Omental fat pad (tissue), 4 donors: ENCODE measurements around the gene IRX1. TPM values are rescaled to one million over a fixed set of nuclear protein-coding genes. Genes with fewer than 3 reads are reported as not detected.

ENCODE experiments used
- ATAC-seq: fragments of 150-250 bp; one replicate; pipeline ENCODE4 v1.9.1; 2016; ENCODE audit warnings: mild to moderate bottlenecking, moderate library complexity; ENCODE audit not compliant: low FRiP score
- DNase-seq: peaks from one replicate; pipeline ENCODE4 v3.0.0-alpha.2; 2019; ENCODE audit warnings: low spot score
- total RNA-seq, 4 donors: library from RNA; depleted of rRNA; stranded (reverse); fragments of >200 nt; gene quantifications; one replicate each; pipeline ENCODE4 v1.1.0, GENCODE V29; 2016
- TF ChIP-seq, protein P1 (sequence below), 3 donors: fragments of 450-650 bp; IDR thresholded peaks; one replicate each; pipeline ENCODE4 v1.5.1; 2016 to 2017; ENCODE audit warnings: antibody characterized with exemption in 3 of 3, mild to moderate bottlenecking in 3 of 3, moderate library complexity in 2 of 3

Gene IRX1
- total RNA-seq, 4 donors from 2014 or later = 0.31 to 0.60 (median 0.47) TPM; not detected in 1

DNA sequence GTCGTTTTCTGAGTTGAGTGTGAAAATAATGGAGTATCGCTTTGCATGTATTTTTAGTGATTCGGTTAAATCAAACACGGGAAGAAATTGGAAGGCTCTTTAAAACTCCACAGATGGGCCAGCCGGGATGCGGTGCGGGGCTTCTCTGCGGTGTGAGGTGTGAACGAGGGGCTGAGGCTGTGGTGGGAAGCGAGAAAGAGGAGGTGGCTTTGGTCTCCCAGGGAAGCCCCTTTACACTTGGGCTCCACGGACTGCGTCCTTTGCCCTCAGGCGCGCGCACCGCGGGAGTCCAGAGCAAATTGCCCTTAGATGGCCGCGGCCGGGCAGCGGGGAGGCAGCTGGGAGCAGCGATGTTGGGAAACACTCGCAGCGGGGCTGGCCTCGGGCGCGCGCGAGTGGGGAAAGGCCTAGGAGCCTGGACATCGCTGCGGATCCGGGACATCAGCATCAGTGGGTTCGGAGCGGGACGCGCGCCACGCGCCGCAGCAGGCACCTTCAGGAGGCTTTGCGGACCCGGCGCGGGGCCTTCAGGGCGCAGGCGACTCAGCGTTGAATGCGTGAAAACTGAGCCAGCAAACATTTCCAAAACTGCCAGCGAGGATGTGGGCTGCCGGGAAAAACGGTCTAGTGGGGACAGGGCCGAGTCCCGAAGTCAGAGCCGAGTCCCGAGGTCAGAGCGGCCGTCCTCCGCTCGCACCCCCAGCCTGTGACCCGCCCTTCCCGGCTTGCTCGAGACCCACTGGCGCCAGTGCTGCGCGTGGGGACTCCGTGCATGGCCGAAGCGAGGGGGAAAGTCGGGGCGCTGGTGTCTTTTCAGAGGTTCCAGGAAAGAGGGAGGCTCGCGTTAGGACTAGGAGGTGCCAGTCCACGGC lies 6.5 kb downstream of the IRX1 start:
- ATAC-seq (peak; percentile 17), DNase-seq (no peak)
- TF ChIP-seq, protein P1, sequence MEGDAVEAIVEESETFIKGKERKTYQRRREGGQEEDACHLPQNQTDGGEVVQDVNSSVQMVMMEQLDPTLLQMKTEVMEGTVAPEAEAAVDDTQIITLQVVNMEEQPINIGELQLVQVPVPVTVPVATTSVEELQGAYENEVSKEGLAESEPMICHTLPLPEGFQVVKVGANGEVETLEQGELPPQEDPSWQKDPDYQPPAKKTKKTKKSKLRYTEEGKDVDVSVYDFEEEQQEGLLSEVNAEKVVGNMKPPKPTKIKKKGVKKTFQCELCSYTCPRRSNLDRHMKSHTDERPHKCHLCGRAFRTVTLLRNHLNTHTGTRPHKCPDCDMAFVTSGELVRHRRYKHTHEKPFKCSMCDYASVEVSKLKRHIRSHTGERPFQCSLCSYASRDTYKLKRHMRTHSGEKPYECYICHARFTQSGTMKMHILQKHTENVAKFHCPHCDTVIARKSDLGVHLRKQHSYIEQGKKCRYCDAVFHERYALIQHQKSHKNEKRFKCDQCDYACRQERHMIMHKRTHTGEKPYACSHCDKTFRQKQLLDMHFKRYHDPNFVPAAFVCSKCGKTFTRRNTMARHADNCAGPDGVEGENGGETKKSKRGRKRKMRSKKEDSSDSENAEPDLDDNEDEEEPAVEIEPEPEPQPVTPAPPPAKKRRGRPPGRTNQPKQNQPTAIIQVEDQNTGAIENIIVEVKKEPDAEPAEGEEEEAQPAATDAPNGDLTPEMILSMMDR (IDR thresholded peaks at IDR 0.05) = no peak

DNA sequence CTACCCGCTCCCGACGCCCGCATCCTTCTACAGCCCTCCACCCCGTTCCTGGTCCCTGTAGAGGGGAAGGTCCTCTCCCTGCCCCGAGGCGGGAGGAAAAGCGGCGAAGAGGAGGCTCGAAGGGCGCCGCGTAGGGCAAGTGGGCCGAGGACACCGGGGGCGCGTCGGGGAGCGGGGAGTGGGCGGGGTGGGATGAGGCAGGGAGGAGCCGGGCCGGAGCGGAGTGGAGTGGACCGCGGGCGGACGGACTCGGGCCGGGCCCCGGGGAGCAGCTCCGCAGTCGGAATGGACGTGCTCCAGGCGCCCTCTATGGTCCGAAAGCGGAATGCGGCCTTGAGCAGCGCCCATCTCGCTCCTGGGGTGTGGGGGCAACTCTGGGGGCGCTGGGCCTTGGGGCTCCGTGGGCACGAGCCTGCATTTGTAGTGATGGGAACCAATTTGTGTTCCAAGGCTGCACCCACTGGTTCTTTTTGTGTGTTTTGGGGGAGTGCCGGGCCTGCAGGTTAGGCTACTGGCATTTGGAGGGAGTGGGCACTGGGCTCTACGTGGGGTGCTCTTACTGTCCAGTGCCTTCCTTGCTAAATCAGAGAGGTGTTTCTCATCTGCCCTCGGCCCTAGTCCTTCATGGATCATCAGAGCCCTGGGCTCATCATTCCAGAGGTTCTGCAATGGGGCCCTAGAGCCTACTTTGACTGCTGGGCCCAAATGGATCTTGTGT lies 7.3 kb downstream of the IRX1 start:
- ATAC-seq = peak; percentile 73
- no peak for DNase-seq
- TF ChIP-seq, protein P1 (IDR thresholded peaks at IDR 0.05) = no peak

DNA sequence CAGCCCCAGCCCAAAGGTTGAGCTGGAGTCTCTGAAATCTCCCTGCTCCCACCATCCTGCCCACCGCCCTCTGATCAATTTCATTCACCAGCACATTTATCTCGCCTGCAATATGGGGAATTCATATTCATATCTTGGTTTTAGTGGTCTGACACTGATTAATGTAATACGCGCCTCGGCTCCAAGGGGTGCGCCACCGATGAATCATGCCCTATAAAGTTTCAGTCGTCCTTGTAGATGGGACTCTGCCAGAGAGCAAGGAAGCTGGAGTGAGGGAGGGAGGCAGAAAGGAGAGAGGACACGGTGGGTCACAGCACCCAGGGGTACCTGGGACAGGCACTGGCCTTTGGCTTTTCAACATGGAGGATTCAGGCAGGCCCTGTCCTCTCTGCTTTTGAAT lies 8.9 kb downstream of the IRX1 start:
- TF ChIP-seq, protein P1 (IDR thresholded peaks at IDR 0.05) = no peak
- DNase-seq = no peak
- no peak for ATAC-seq

DNA sequence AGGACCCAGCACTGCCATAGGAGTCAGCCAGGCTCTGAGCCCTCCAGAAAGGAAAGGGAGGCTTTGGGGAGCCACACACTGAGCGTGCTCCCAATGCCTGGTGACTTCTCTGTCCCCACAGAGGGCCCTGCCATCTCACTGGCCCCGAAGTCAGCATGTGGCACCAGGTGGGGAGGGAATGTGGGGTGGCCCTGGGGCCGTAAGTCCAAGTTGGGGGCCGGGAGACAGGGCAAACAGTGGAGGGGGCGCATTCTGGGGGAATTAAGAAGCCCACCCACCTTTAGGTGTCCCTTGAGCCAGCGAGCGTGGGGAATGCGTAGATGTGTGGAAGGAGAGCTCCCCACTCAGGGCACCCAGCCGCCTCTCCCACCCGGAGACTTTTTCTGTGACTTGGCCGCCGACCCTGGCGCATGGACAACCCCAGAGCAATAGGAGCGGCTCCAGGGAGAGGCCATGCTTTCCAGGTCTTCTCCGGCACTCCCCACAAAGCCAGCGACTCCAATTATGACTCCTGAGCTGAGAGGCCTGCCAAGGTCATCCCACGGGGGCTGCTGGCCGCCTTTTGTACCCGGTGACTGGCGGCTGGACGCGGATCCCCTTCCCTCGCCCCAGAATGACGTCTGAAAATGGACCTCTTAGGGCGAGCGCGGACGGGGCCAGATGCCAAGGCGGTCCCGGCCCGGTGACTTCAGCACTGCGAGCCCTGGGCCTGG lies 9.8 kb downstream of the IRX1 start:
- no peak for DNase-seq
- ATAC-seq = no peak

DNA sequence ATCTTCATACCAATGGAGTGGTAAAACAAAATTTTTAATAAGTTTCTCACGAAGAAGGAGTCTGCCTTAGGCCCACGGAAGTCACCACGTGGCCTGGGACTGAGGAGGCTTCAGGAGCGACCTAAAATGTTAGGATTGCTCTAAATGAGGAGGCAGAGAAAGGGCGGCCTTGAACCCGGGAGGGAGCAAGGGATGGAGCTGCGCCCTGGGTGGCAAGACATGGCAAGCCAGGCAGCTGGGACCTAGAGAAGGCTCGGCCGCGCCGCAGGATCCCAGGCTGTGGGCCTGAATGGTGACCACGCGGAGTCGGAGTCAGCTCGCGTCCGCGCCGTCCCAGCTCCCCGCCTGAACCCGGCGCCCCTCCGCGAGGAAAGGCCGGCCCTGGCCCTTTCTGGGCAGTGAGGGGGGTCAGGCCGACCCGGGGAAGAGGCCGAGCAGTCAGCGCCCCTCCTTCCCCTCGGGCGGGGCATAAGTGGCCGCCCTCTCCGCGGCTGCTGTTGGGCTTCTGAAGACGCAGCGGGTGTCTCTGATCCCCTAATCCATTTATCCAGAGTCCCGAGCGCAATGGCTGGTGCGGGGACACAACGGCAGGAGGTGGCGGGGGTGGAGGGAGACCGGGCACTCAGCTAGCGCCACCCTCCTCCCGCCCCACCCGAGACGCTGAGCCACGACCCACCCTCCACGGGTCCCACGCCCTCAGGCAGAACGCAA lies 10.6 kb downstream of the IRX1 start:
- TF ChIP-seq, protein P1 (IDR thresholded peaks at IDR 0.05) = no peak
- DNase-seq (no peak), ATAC-seq (no peak)

More for the DNA sequence above, 9.8 kb downstream of the IRX1 start:
- TF ChIP-seq, protein P1 (IDR thresholded peaks at IDR 0.05) = no peak

DNA sequence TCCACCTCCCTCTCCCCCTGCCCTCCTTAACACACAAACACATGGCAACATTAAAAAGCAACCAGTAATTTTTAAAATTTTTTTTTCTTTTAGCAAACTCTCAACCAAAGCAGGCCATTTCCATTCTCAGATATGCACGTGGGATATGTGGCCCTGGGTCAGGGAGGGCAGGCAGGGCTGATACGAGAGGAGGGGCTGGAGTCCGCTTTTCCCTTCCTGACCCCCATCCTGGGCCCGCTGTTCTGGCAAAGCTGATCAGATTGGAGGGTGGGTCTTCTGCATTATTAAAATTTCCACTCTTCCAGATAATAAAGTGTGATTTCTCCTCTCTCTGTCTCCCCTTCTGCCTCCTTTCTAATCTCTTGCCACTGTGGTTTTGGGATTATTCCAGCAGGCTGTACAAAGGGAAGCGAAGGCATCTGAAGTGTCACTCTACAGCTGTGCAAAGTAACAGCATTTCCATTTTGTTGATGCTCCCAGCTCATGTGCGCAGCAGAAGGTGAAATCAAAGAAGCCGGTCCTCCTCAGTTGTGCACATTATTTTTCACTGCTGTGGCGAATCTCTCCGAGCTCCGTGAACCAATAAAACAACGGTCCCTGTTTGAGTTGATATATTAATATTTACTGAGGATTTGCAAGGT lies 12.0 kb downstream of the IRX1 start:
- TF ChIP-seq, protein P1 (IDR thresholded peaks at IDR 0.05) = no peak
- no peak for ATAC-seq

More for the DNA sequence above, 12.0 kb downstream of the IRX1 start:
- DNase-seq = no peak
